ENCODE results near the gene CHCHD6.

DNA sequence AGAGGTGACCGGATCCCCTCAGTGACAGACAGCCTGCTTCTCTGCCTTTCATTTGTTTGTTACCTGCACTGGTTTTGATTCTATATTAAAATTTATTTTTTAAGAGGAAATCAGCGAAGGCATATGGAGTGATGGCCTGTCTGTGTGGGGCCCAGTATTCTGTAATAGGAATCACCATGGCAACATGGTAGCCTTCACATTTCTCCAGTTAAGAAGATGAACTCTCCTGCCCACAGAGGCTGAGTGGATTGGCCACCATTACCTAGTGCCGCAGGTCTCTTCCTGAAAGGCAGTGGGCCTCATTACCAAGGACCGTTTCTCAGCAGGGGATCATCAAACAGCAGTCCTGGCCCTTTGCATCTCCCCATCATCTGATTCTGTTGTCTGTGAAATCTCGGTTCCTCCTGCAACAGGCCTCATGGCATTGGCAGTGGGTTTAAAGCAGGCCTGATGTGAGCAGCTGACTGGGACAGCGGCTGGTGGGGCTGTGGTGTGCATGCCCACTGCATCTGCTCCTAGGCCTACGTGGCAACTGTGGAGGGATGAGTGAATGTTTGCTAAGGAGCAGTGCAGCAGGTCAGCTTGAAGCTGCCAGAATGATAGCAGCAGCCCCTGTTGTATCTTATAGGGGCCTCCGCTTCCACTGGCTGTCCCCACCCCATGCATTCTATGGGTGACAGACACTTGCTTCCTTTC lies 114.5 kb downstream of the CHCHD6 start:
- TF ChIP-seq POLR2A (IDR thresholded peaks at IDR 0.05): no peak
- no peak for TF ChIP-seq CTCF (IDR thresholded peaks at IDR 0.05)
